ENCODE data around the gene SLK. TPM values are rescaled to one million over a fixed set of nuclear protein-coding genes. Genes with fewer than 3 reads are reported as not detected.

The SLK gene
- total and polyA plus RNA-seq, 10 of the 15 experiments (the other 5 are each of a cell fraction or from before 2014, with no cell fraction given) = 2.5 to 24.2 (median 11.1) TPM

- no peaks in the 10 kb centered on the region for H3K27me3 ChIP-seq (replicated peaks in 1 of 2; ENCODE audit: control insufficient read depth in 2 of 2, insufficient read depth in 2 of 2, low read length in 1 of 2)
- TF ChIP-seq NFYA (IDR thresholded peaks at IDR 0.05; ENCODE audit: borderline replicate concordance, low read depth, low read length) (no peak), IKZF1 (conservative IDR thresholded peaks at IDR 0.05) (peak; percentile 86), IRF3 (IDR thresholded peaks at IDR 0.05) (no peak), LARP7 (IDR thresholded peaks at IDR 0.05) (no peak), FOXK2 (IDR thresholded peaks at IDR 0.05) (no peak), RAD21 (IDR thresholded peaks at IDR 0.05; ENCODE audit: insufficient read depth, low read depth, low read length) (no peak), NRF1 (conservative IDR thresholded peaks at IDR 0.05; ENCODE audit: low read depth, low read length) (no peak), SP1 (IDR thresholded peaks at IDR 0.05; ENCODE audit: low read depth, low read length) (no peak), GABPA (IDR thresholded peaks at IDR 0.05; ENCODE audit: low read depth) (no peak), CEBPZ (IDR thresholded peaks at IDR 0.05; ENCODE audit: low read depth, low read length) (no peak), IKZF2 (IDR thresholded peaks at IDR 0.05) (peak; percentile 24 to 68; a peak in 3 of 4 replicates), NR2F1 (conservative IDR thresholded peaks at IDR 0.05) (peak; percentile 2), ETV6 (conservative IDR thresholded peaks at IDR 0.05 in 1 of 2, IDR thresholded peaks at IDR 0.05 in 1 of 2; ENCODE audit: borderline replicate concordance in 1 of 2, low read depth in 1 of 2) (no peak), BHLHE40 (IDR thresholded peaks at IDR 0.05; ENCODE audit: borderline replicate concordance in 1 of 2, low read depth in 2 of 2, low read length in 1 of 2) (no peak), PKNOX1 (IDR thresholded peaks at IDR 0.05) (no peak), CHD1 (IDR thresholded peaks at IDR 0.05; ENCODE audit: low read depth, low read length) (no peak), HSF1 (IDR thresholded peaks at IDR 0.05; ENCODE audit: low read depth, low read length) (no peak)
Measured at GRCh38 chr10:103967448-103968071, 620 bp downstream of the SLK start.

More at GRCh38 chr10:103967448-103968071, 620 bp downstream of the SLK start:
- peak overlapping the region; percentile 90 for H2AFZ ChIP-seq (ENCODE audit: control insufficient read depth, low read depth, low read length)
- BruUV-seq (replicated peaks) = no TSS peak
- H3K36me3 ChIP-seq (ENCODE audit: control insufficient read depth in 2 of 2, insufficient read depth in 2 of 2, low read length in 1 of 2) = no peaks in the 10 kb centered on the region
- peaks cover 44% of the 10 kb centered on the region for H3K79me2 ChIP-seq (ENCODE audit: control insufficient read depth, insufficient read depth, low read length)
- H3K4me1 ChIP-seq (ENCODE audit: control insufficient read depth, insufficient read depth, low read length) = no peaks in the 10 kb centered on the region; the same call in 1 of the 2 replicates
- H3K9ac ChIP-seq (ENCODE audit: control insufficient read depth, insufficient read depth, low read length) = peak overlapping the region; percentile 71
- in situ Hi-C loops (cut with MboI) = loop anchor here (5.0 kb wide), 1 partner anchor 155 kb away; the partner anchor contains the start of gene SFR1
- ChIA-PET RAD21 (ENCODE audit: unreplicated experiment) (interaction anchor here (0.5 to 1.3 kb wide), 3 partner anchors 22 to 155 kb away, joined by 3 to 4 read pairs (median 3); no protein-coding TSS in a partner anchor), POLR2A (interaction anchor here (0.6 to 1.9 kb wide), 7 partner anchors 16 to 154 kb away, joined by 3 to 19 read pairs (median 5); partner anchors contain the start of genes SFR1 and STN1), CTCF (interaction anchor here (0.7 to 1.0 kb wide), 6 partner anchors 9 to 155 kb away, joined by 3 to 4 read pairs (median 3); partner anchors contain the start of gene SFR1), SMC1A (ENCODE audit: uncharacterized antibody, unreplicated experiment) (interaction anchor here (1.6 kb wide), 2 partner anchors 47 to 77 kb away, joined by 4 read pairs; no protein-coding TSS in a partner anchor)
- no peak for FAIRE-seq
- H3K4me3 ChIP-seq = peak overlapping the region; percentile 87
- peak; percentile 36 for ATAC-seq
- peak overlapping the region; percentile 77 for H3K27ac ChIP-seq (ENCODE audit: control insufficient read depth, insufficient read depth)
- no peaks in the 10 kb centered on the region for H3K9me3 ChIP-seq (replicated peaks; ENCODE audit: control insufficient read depth, insufficient read depth, low read length)
- WGBS (ENCODE audit: insufficient coverage, insufficient replicate concordance, low lambda C conversion rate, missing lambda C conversion rate) = 2% methylated on average over 41 of the region's 55 CpGs
- H4K20me1 ChIP-seq (ENCODE audit: control insufficient read depth, insufficient read depth) = no peaks in the 10 kb centered on the region
- H3K4me2 ChIP-seq (ENCODE audit: control insufficient read depth, insufficient read depth) = peak overlapping the region; percentile 89
- intact Hi-C loops (cut with micrococcal nuclease; ENCODE audit: unreplicated experiment) = loop anchor here (1.0 to 5.0 kb wide), 2 partner anchors 50 to 154 kb away; partner anchors contain the start of gene STN1
- DNase-seq (ENCODE audit: low read depth, low spot score) = no peak

Measured in GM12878 (cell line).